DND-41 (cell line): ENCODE data around the gene NRXN3.

ENCODE experiments used
- ATAC-seq: fragments of 200-7000 bp; cut with Tn5 transposase; 3 replicates; pipeline ENCODE4 v1.9.1; 2021; ENCODE audit warnings: low read depth; ENCODE audit not compliant: insufficient read depth
- DNase-seq: peaks from one replicate; pipeline ENCODE4 v3.0.0-alpha.2; 2020
- H2AFZ ChIP-seq: 2 replicates; pipeline ENCODE4 v1.6.0; 2012; ENCODE audit warnings: low read depth, low read length
- H3K27ac ChIP-seq: 2 replicates; pipeline ENCODE4 v1.5.1; 2012; ENCODE audit warnings: low read length, inconsistent platforms
- H3K27me3 ChIP-seq: fragments of 200-600 bp; sonication (generic); 2 replicates; pipeline ENCODE4 v1.6.0; 2012; ENCODE audit warnings: low read length, mild to moderate bottlenecking, inconsistent platforms; ENCODE audit not compliant: insufficient read depth, poor library complexity
- H3K36me3 ChIP-seq: 2 replicates; pipeline ENCODE4 v1.5.1; 2012; ENCODE audit warnings: low read length, inconsistent platforms; ENCODE audit not compliant: insufficient read depth
- H3K4me1 ChIP-seq: 2 replicates; pipeline ENCODE4 v1.5.1; 2012; ENCODE audit warnings: mild to moderate bottlenecking, low read length; ENCODE audit not compliant: insufficient read depth
- H3K4me2 ChIP-seq: 2 replicates; pipeline ENCODE4 v1.6.0; 2012; ENCODE audit warnings: mild to moderate bottlenecking, moderate library complexity, low read length, inconsistent platforms; ENCODE audit not compliant: insufficient read depth
- H3K4me3 ChIP-seq, 2 experiments: fragments of 200-600 bp in 1 of 2; shearing (Covaris generic) in 1 of 2; 2 replicates each; pipeline ENCODE4 v1.5.1; 2012 to 2016; ENCODE audit warnings: inconsistent platforms in 2 of 2, low read length in 2 of 2, mild to moderate bottlenecking in 2 of 2, low read depth in 1 of 2, moderate library complexity in 1 of 2
- H3K79me2 ChIP-seq: 2 replicates; pipeline ENCODE4 v1.6.0; 2012; ENCODE audit warnings: low read length, inconsistent platforms; ENCODE audit not compliant: insufficient read depth
- H3K9ac ChIP-seq: 2 replicates; pipeline ENCODE4 v1.6.0; 2012; ENCODE audit warnings: low read depth, mild to moderate bottlenecking, inconsistent platforms, low read length, moderate library complexity
- H3K9me3 ChIP-seq: 2 replicates; pipeline ENCODE4 v1.5.1; 2012; ENCODE audit warnings: low read length, moderate library complexity, mild to moderate bottlenecking, inconsistent platforms; ENCODE audit not compliant: insufficient read depth, severe bottlenecking
- H4K20me1 ChIP-seq: 2 replicates; pipeline ENCODE4 v1.6.0; 2012; ENCODE audit warnings: low read length; ENCODE audit not compliant: insufficient read depth
- EZH2 ChIP-seq: IDR thresholded peaks from 3 replicates; pipeline ENCODE4 v1.6.1; 2012; ENCODE audit warnings: borderline replicate concordance, low read depth, mild to moderate bottlenecking, moderate library complexity, low read length, inconsistent platforms; ENCODE audit not compliant: severe bottlenecking
- TF ChIP-seq, protein P1 (sequence below): IDR thresholded peaks from 2 replicates; pipeline ENCODE4 v1.5.1; 2012; ENCODE audit warnings: borderline replicate concordance, low read length, moderate library complexity, mild to moderate bottlenecking; ENCODE audit not compliant: poor library complexity, severe bottlenecking; ENCODE audit errors: extremely low read depth

The NRXN3 gene

DNA sequence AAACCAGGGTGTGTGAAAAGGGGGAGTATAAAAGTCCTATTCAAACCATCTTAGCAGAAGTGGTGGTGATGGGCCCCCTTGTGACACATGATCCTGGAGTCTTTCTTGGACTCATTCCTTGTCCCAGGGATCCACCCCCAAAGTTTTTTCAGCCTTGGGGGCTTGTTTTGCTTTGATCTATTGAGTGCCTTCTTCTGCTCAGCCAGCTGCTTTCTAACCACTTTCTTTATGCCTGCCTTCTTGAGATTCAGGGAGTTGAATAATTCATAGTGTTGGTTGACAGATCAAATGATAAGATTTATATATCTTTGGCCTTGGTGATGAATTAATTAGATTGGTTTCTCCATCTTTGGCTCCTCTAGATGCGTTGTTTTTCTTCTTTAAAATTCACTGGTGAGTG lies 1114.4 kb downstream of the NRXN3 start:
- Histone ChIP-seq H4K20me1 (no peaks in the 10 kb centered on the region), H3K36me3 (no peaks in the 10 kb centered on the region), H3K27ac (no peak overlapping the region)

DNA sequence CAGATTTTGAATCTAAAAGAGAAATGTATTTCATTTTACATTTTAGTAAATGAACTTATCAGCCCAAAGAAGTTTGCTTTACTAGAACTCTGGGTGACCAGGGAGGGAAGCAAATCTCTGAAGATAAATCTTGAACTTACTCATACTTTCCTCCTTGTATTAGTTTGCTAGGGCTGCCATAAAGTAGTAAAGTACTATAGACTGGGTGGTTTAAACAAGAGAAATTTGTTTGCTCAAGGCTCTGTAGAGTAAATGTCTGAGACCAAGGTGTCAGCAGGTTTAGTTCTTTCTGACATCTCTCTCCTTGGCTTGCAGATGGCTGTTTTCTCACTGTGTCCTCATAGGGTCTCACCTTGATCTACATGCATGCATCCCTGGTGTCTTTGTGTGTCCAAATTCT lies 1115.1 kb downstream of the NRXN3 start:
- Histone ChIP-seq H3K27me3 (no peaks in the 10 kb centered on the region), H3K4me3 (no peak overlapping the region), H3K79me2 (no peaks in the 10 kb centered on the region), H2AFZ (no peak overlapping the region), H3K27ac (no peak overlapping the region), H3K36me3 (no peaks in the 10 kb centered on the region), H3K9ac (no peak overlapping the region), H3K9me3 (no peaks in the 10 kb centered on the region), H3K4me2 (no peak overlapping the region), H4K20me1 (no peaks in the 10 kb centered on the region), H3K4me1 (no peaks in the 10 kb centered on the region)
- DNase-seq = no peak
- no peak for ATAC-seq
- TF ChIP-seq, protein P1, sequence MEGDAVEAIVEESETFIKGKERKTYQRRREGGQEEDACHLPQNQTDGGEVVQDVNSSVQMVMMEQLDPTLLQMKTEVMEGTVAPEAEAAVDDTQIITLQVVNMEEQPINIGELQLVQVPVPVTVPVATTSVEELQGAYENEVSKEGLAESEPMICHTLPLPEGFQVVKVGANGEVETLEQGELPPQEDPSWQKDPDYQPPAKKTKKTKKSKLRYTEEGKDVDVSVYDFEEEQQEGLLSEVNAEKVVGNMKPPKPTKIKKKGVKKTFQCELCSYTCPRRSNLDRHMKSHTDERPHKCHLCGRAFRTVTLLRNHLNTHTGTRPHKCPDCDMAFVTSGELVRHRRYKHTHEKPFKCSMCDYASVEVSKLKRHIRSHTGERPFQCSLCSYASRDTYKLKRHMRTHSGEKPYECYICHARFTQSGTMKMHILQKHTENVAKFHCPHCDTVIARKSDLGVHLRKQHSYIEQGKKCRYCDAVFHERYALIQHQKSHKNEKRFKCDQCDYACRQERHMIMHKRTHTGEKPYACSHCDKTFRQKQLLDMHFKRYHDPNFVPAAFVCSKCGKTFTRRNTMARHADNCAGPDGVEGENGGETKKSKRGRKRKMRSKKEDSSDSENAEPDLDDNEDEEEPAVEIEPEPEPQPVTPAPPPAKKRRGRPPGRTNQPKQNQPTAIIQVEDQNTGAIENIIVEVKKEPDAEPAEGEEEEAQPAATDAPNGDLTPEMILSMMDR = no peak
- no peak for TF ChIP-seq EZH2

More for the DNA sequence above, 1114.4 kb downstream of the NRXN3 start:
- DNase-seq (no peak), ATAC-seq (no peak)
- H3K9me3 ChIP-seq = no peaks in the 10 kb centered on the region
- H3K79me2 ChIP-seq = no peaks in the 10 kb centered on the region
- no peak overlapping the region for H2AFZ ChIP-seq
- no peak overlapping the region for H3K9ac ChIP-seq
- TF ChIP-seq, protein P1 = no peak
- TF ChIP-seq EZH2 = no peak
- no peaks in the 10 kb centered on the region for H3K4me1 ChIP-seq
- no peak overlapping the region for H3K4me2 ChIP-seq
- no peak overlapping the region for H3K4me3 ChIP-seq
- no peaks in the 10 kb centered on the region for H3K27me3 ChIP-seq

DNA sequence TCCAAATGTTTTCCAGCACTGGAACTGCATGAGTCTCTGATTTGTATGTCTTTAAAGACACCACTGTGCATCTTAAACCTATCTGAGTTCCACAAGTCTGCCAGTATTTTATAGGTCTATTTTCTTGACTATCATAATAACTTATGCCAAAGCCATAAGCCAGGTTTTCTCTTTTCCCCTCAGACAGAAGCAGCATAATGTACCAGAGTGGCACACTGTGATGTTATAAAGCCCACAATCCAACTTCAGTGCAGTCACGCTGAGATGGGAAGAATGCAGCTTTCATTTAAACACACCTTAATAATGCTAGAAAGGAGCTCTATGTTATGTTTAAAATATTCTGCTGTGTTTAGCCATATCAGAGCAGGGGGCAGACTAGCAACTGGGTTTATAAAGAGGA lies 1117.8 kb downstream of the NRXN3 start:
- DNase-seq (no peak), ATAC-seq (no peak)
- Histone ChIP-seq H3K27ac (no peak overlapping the region), H4K20me1 (no peaks in the 10 kb centered on the region), H3K79me2 (no peaks in the 10 kb centered on the region), H3K9ac (no peak overlapping the region), H3K9me3 (no peaks in the 10 kb centered on the region), H3K4me3 (no peak overlapping the region), H2AFZ (no peak overlapping the region), H3K4me1 (no peaks in the 10 kb centered on the region), H3K27me3 (no peaks in the 10 kb centered on the region), H3K4me2 (no peak overlapping the region), H3K36me3 (no peaks in the 10 kb centered on the region)
- TF ChIP-seq, protein P1 = no peak
- no peak for TF ChIP-seq EZH2

DNA sequence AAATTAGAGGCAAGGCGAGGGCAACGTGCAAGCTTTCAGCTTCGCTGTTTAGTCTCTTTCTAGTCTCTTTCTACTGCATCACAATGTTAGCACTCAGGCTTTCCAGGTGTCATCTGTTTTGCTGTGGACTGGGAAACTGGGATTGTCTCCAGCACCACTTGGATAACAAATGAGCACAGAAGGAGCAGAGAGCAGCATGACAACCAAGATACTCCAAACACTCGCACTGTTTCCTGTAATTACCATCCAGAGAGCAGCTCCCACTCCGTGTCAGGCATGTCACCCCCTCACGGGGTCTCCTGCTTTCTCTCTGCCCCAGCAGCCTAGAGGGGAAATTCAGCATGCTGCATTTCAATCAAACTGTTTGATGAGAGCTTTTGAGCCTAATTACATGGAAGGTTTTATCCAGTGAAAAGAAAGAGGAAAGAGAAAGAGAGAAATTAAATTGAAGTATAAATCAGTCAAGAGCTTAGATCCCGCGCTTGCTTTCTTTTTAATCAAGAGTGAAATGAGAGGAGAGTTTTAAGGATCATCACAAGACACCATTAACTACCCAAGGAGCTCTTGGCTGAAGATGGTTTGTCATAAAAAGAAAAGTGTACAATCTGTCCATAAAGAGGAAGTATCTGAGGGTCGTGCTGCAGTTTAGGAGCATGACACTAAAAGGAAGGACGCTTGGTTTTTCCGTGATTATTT lies 1123.5 kb downstream of the NRXN3 start:
- no peak for DNase-seq
- H3K9ac ChIP-seq = no peak overlapping the region
- H3K4me3 ChIP-seq = no peak overlapping the region
- no peaks in the 10 kb centered on the region for H3K36me3 ChIP-seq
- H3K9me3 ChIP-seq = no peaks in the 10 kb centered on the region
- ATAC-seq = no peak
- H4K20me1 ChIP-seq = no peaks in the 10 kb centered on the region
- no peaks in the 10 kb centered on the region for H3K27me3 ChIP-seq
- H3K4me1 ChIP-seq = no peaks in the 10 kb centered on the region
- TF ChIP-seq, protein P1 = no peak
- no peak for TF ChIP-seq EZH2
- H3K79me2 ChIP-seq = no peaks in the 10 kb centered on the region
- H2AFZ ChIP-seq = no peak overlapping the region
- no peak overlapping the region for H3K4me2 ChIP-seq
- H3K27ac ChIP-seq = no peak overlapping the region
